HUES6 (cell line): Measurements from ENCODE around the gene GPA33.
"Not testable (repeated sequence)": the region's sequence is repeated elsewhere in the genome, so short reads cannot be mapped to it uniquely, and the experiment has no call there.

Source experiments
- H3K27ac ChIP-seq: 2 replicates; pipeline ENCODE4 v1.7.0; 2013; ENCODE audit warnings: low read depth, mild to moderate bottlenecking, low read length, inconsistent platforms
- H3K27me3 ChIP-seq: 2 replicates; pipeline ENCODE4 v1.6.1; 2013; ENCODE audit warnings: low read length; ENCODE audit not compliant: control insufficient read depth, insufficient read depth
- H3K36me3 ChIP-seq: 2 replicates; pipeline ENCODE4 v1.6.1; 2013; ENCODE audit warnings: low read length; ENCODE audit not compliant: control insufficient read depth, insufficient read depth
- H3K4me1 ChIP-seq: 2 replicates; pipeline ENCODE4 v1.6.1; 2013; ENCODE audit warnings: low read length; ENCODE audit not compliant: control insufficient read depth, insufficient read depth
- H3K4me3 ChIP-seq: 2 replicates; pipeline ENCODE4 v1.5.1; 2013; ENCODE audit warnings: low read depth, low read length
- H3K9ac ChIP-seq: one replicate; pipeline ENCODE4 v1.6.1; 2013; ENCODE audit warnings: mild to moderate bottlenecking, low read length
- H3K9me3 ChIP-seq: 2 replicates; pipeline ENCODE4 v1.6.1; 2013; ENCODE audit warnings: low read depth, low read length; ENCODE audit not compliant: control insufficient read depth, insufficient read depth

GPA33 gene

GRCh38 chr1:167054531-167054930 is 35.6 kb downstream of the GPA33 start:
- no peaks in the 10 kb centered on the region for H3K9me3 ChIP-seq
- H3K27ac ChIP-seq: no peak overlapping the region

GRCh38 chr1:167052389-167052788 is 37.8 kb downstream of the GPA33 start:
- no peak overlapping the region for H3K27ac ChIP-seq
- no peak overlapping the region for H3K9ac ChIP-seq
- H3K36me3 ChIP-seq: no peaks in the 10 kb centered on the region
- H3K4me1 ChIP-seq: no peaks in the 10 kb centered on the region
- H3K9me3 ChIP-seq: no peaks in the 10 kb centered on the region
- H3K4me3 ChIP-seq: no peak overlapping the region
- H3K27me3 ChIP-seq: no peaks in the 10 kb centered on the region

More at GRCh38 chr1:167054531-167054930, 35.6 kb downstream of the GPA33 start:
- Histone ChIP-seq H3K4me3 (no peak overlapping the region), H3K4me1 (peaks cover 8% of the 10 kb centered on the region), H3K9ac (no peak overlapping the region), H3K36me3 (no peaks in the 10 kb centered on the region), H3K27me3 (no peaks in the 10 kb centered on the region)

GRCh38 chr1:167051907-167052306 is 38.3 kb downstream of the GPA33 start:
- Histone ChIP-seq H3K27me3 (no peaks in the 10 kb centered on the region), H3K9me3 (no peaks in the 10 kb centered on the region), H3K4me1 (no peaks in the 10 kb centered on the region), H3K36me3 (no peaks in the 10 kb centered on the region), H3K4me3 (no peak overlapping the region), H3K9ac (no peak overlapping the region), H3K27ac (no peak overlapping the region)

- Histone ChIP-seq H3K27me3 (no peaks in the 10 kb centered on the region), H3K4me3 (no peak overlapping the region), H3K9me3 (no peaks in the 10 kb centered on the region), H3K36me3 (no peaks in the 10 kb centered on the region), H3K27ac (no peak overlapping the region), H3K4me1 (no peaks in the 10 kb centered on the region), H3K9ac (no peak overlapping the region)
Observed at GRCh38 chr1:167043752-167044488, 46.3 kb downstream of the GPA33 start.

- no peak overlapping the region for H3K9ac ChIP-seq
- no peak overlapping the region for H3K4me3 ChIP-seq
- H3K27ac ChIP-seq: no peak overlapping the region
- peaks cover under 1% of the 10 kb centered on the region; the same call in 1 of the 2 replicates for H3K9me3 ChIP-seq
- H3K27me3 ChIP-seq: no peaks in the 10 kb centered on the region
- no peaks in the 10 kb centered on the region for H3K36me3 ChIP-seq
- no peaks in the 10 kb centered on the region for H3K4me1 ChIP-seq
Observed at GRCh38 chr1:167033646-167034045, 56.5 kb downstream of the GPA33 start.

- H3K9ac ChIP-seq, H3K4me3 ChIP-seq, H3K27ac ChIP-seq: not testable (repeated sequence)
Observed at GRCh38 chr1:167029553-167029952, 60.6 kb downstream of the GPA33 start.

GRCh38 chr1:167022384-167022783 is 67.8 kb downstream of the GPA33 start:
- Histone ChIP-seq H3K27ac (no peak overlapping the region), H3K4me1 (no peaks in the 10 kb centered on the region), H3K9me3 (no peaks in the 10 kb centered on the region), H3K9ac (no peak overlapping the region), H3K27me3 (no peaks in the 10 kb centered on the region), H3K36me3 (no peaks in the 10 kb centered on the region), H3K4me3 (no peak overlapping the region)

More at GRCh38 chr1:167029553-167029952, 60.6 kb downstream of the GPA33 start:
- not testable (repeated sequence) for H3K36me3 ChIP-seq, H3K27me3 ChIP-seq, H3K4me1 ChIP-seq
- H3K9me3 ChIP-seq: peaks cover 10% of the 10 kb centered on the region

GRCh38 chr1:167016100-167016750 is 74.0 kb downstream of the GPA33 start:
- Histone ChIP-seq H3K27me3 (no peaks in the 10 kb centered on the region), H3K27ac (no peak overlapping the region)

GRCh38 chr1:167013108-167013929 is 76.9 kb downstream of the GPA33 start:
- Histone ChIP-seq H3K4me3 (no peak overlapping the region), H3K9me3 (no peaks in the 10 kb centered on the region), H3K27me3 (no peaks in the 10 kb centered on the region), H3K36me3 (no peaks in the 10 kb centered on the region), H3K9ac (no peak overlapping the region), H3K4me1 (no peaks in the 10 kb centered on the region), H3K27ac (no peak overlapping the region)

More at GRCh38 chr1:167016100-167016750, 74.0 kb downstream of the GPA33 start:
- H3K9ac ChIP-seq: no peak overlapping the region
- no peak overlapping the region for H3K4me3 ChIP-seq
- no peaks in the 10 kb centered on the region for H3K4me1 ChIP-seq
- H3K9me3 ChIP-seq: no peaks in the 10 kb centered on the region
- H3K36me3 ChIP-seq: no peaks in the 10 kb centered on the region

GRCh38 chr1:167012570-167012969 is 77.6 kb downstream of the GPA33 start:
- Histone ChIP-seq H3K27me3 (no peaks in the 10 kb centered on the region), H3K9me3 (no peaks in the 10 kb centered on the region), H3K27ac (no peak overlapping the region), H3K4me1 (no peaks in the 10 kb centered on the region), H3K9ac (no peak overlapping the region), H3K36me3 (no peaks in the 10 kb centered on the region), H3K4me3 (no peak overlapping the region)
